ENCODE results near the gene ISY1.

DNA sequence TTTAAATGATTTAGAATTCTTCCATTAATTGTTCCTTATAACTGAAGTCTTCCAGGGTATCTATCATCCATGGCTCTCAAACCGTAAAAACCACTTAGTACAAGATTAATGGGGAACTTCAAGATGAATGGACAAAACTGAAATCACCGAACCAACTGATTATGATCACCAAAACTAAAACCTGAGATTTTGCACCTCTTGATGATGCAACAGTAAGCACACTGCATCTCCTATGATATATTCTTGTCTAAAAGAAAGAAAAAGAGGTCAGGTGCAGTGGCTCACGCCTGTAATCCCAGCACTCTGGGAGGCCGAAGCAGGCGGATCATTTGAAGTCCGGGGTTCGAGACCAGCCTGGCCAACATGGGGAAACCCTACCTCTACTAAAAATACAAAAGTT is 3.6 kb upstream of the ISY1 start:
- TF ChIP-seq POLR2A (IDR thresholded peaks at IDR 0.05) (no peak), EP300 (IDR thresholded peaks at IDR 0.05) (no peak)
- TF ChIP-seq, protein P1, sequence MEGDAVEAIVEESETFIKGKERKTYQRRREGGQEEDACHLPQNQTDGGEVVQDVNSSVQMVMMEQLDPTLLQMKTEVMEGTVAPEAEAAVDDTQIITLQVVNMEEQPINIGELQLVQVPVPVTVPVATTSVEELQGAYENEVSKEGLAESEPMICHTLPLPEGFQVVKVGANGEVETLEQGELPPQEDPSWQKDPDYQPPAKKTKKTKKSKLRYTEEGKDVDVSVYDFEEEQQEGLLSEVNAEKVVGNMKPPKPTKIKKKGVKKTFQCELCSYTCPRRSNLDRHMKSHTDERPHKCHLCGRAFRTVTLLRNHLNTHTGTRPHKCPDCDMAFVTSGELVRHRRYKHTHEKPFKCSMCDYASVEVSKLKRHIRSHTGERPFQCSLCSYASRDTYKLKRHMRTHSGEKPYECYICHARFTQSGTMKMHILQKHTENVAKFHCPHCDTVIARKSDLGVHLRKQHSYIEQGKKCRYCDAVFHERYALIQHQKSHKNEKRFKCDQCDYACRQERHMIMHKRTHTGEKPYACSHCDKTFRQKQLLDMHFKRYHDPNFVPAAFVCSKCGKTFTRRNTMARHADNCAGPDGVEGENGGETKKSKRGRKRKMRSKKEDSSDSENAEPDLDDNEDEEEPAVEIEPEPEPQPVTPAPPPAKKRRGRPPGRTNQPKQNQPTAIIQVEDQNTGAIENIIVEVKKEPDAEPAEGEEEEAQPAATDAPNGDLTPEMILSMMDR (IDR thresholded peaks at IDR 0.05): no peak
